AG09309 (cell line): Measurements from ENCODE around the gene RPN2.

ENCODE experiments used
- DNase-seq: peaks from one replicate; pipeline ENCODE4 v3.0.0-alpha.2; 2010; ENCODE audit warnings: low read depth
- H3K4me3 ChIP-seq: 2 replicates; pipeline ENCODE4 v1.5.1; 2011; ENCODE audit warnings: mild to moderate bottlenecking, low read depth, low read length, moderate library complexity; ENCODE audit not compliant: control insufficient read depth
- TF ChIP-seq, protein P1 (sequence below): IDR thresholded peaks from 2 replicates; pipeline ENCODE4 v1.5.1; 2011; ENCODE audit warnings: mild to moderate bottlenecking, low read depth, low read length, inconsistent platforms; ENCODE audit not compliant: insufficient read depth, control insufficient read depth; ENCODE audit errors: missing control alignments

RPN2 gene

GRCh38 chr20:37244572-37244957, 65.4 kb downstream of the RPN2 start:
- H3K4me3 ChIP-seq, result no peak overlapping the region
- TF ChIP-seq, protein P1, sequence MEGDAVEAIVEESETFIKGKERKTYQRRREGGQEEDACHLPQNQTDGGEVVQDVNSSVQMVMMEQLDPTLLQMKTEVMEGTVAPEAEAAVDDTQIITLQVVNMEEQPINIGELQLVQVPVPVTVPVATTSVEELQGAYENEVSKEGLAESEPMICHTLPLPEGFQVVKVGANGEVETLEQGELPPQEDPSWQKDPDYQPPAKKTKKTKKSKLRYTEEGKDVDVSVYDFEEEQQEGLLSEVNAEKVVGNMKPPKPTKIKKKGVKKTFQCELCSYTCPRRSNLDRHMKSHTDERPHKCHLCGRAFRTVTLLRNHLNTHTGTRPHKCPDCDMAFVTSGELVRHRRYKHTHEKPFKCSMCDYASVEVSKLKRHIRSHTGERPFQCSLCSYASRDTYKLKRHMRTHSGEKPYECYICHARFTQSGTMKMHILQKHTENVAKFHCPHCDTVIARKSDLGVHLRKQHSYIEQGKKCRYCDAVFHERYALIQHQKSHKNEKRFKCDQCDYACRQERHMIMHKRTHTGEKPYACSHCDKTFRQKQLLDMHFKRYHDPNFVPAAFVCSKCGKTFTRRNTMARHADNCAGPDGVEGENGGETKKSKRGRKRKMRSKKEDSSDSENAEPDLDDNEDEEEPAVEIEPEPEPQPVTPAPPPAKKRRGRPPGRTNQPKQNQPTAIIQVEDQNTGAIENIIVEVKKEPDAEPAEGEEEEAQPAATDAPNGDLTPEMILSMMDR, result no peak
- no peak for DNase-seq

DNA sequence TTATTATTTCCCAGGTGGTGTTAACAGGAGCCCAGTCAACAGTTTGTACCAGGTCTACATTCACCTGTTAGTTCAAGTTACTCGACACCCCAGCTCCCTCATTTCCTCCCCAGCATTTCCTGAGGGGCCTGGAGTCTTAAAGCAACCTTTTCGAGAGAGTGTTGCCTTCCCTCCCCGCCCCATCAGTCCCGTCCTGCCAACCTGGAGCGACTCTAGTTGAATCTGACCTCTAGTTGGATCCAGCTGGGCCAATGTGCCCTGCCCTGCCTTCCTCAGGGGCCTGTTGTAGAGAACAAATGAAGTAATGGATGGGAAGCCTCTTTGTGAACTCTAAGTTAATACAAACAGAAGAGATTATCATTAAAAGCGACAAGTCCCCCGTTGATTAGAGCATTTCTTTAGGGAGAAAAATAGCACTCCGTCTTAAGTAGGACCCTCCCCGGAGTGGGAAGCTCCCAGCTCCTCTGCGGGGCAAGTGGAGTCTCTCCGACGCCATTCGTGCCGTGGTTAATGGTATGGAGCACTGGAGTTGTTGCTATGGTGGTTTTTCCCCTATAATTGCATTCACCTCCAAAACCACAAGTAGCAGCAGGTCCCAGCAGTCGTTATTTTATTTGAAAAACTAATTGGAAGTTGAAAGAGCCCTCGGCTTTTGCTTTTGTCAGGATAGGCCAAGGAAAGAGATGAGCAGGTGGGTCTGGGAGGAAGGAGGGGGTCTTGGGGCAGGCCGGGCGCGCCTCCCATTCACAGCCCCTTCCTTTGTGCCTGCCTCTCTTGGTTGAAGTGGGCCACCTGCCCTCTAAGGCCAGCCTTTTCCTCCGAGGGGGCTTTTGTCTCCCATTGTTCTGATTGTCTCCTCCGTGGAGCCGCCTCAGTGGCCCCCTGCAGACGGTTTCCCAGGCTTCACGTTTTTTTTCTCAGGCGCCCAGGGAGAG, 66.4 kb downstream of the RPN2 start:
- TF ChIP-seq, protein P1, result no peak

GRCh38 chr20:37246736-37247135, 67.6 kb downstream of the RPN2 start:
- no peak for DNase-seq
- TF ChIP-seq, protein P1, result no peak
- H3K4me3 ChIP-seq, result no peak overlapping the region

More for the DNA sequence above, 66.4 kb downstream of the RPN2 start:
- no peak overlapping the region for H3K4me3 ChIP-seq
- DNase-seq, result no peak

GRCh38 chr20:37247547-37247946, 68.4 kb downstream of the RPN2 start:
- TF ChIP-seq, protein P1, result no peak
- DNase-seq, result no peak
- no peak overlapping the region for H3K4me3 ChIP-seq

DNA sequence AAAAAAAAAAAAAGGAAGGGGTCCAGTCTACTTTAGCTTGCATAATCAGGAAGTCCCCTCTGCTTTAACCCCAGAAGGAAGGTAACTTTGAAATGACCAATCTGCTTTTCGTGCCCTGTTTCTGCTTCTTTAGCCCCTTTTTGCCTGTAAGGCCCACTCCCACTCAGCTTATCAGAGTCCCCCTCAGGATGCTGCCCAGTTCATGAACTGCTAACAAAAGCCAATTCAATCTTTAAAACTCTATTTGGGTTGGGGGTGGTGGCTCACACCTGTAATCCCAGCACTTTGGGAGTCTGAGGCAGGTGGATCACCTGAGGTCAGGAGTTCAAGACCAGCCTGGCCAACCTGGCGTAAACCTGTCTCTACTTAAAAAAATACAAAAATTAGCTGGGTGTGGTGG, 70.2 kb downstream of the RPN2 start:
- no peak for DNase-seq
- no peak overlapping the region for H3K4me3 ChIP-seq
- TF ChIP-seq, protein P1, result no peak

DNA sequence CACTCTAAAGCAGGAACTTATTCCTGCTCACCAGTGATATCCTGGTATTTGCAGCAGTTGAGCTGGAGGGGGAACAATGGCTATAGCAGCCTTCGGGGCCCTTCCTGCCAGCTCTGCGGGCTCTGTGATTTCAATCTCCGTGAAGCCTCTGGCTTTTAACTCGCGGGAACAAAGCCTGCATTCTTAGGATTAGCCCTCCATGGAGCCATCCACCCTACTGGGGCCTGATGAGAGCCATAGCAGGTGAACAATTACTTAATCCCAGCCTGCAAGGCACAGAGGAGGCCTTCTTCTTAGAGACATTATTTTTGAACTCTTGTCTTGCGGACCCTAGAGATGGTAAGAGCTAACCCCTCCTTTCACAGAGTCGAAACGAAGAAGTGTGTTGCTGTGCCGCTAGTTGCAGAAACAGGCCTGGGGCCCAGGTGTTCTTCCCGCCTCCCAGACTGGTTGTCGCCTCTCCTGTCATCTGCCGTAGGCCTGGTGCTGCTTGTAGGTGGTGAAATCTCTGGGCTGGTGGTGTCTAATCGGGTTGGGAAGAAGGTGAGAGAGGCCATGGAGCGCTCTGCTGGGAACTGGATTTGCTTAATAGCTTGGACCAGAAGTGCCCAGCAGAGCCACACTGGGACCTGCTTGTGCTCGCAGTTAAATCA, 72.8 kb downstream of the RPN2 start:
- no peak overlapping the region for H3K4me3 ChIP-seq
- TF ChIP-seq, protein P1, result no peak
- DNase-seq, result no peak
